ENCODE data around the gene IFITM10.

Gene IFITM10

GRCh38 chr11:1750481-1750839 is at the start of gene IFITM10:
TSS of gene IFITM10 (minus strand) at chr11:1750595. CDS start at chr11:1750442, 153 bp downstream.
- FAIRE-seq = no peak

DNA sequence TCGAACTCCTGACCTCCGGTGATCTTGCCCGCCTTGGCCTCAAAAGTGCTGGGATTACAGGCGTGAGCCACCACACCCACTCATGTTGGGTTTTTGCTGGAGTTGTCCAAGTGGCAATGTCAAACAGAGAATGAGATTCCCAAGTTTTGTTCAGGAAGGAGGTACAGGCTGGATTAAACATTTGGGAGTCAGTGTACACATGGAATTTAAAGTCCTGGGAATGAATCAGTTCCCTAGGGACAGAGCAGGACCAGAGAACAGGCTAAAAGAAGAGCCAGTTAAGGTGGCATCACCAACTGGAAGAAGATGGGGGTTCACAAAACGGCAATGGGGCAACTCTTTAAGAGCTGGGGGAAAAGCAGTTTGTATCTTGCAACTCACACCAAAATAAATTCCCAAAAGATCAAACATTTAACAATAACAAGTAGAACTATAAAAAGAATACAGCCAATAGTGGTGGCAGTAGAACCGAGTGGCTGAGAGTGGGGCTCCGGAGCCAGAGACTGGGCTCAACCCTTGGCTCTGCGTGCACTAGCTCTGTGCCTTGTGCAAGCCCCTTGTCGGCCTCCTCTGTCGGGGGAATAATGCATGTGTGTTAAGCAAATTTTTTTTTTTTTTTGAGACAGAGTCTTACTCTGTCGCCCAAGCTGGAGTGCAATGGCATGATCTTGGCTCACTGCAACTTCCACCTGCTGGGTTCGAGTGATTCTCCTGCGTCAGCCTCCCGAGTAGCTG is 47.2 kb upstream of the IFITM10 start:
- FAIRE-seq = no peak

GRCh38 chr11:1796413-1797011 is 46.1 kb upstream of the IFITM10 start:
- no peak for FAIRE-seq

GRCh38 chr11:1793081-1793480 is 42.7 kb upstream of the IFITM10 start:
- FAIRE-seq = no peak

DNA sequence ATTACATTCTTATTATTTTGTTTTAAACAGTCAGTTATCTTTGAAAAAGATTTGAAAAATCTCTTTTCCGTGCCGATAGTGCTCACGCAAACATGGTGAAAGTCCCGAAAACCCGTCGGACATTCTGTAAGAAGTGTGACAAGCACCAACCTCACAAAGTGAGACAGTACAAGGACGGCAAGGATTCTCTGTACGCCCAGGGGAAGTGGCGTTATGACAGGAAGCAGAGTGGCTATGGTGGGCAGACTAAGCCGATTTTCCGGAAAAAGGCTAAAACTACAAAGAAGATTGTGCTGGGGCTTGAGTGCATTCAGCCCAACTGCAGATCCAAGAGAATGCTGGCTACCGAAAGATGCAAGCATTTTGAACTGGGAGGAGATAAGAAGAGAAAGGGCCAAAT is 42.1 kb upstream of the IFITM10 start:
- no peak for FAIRE-seq

DNA sequence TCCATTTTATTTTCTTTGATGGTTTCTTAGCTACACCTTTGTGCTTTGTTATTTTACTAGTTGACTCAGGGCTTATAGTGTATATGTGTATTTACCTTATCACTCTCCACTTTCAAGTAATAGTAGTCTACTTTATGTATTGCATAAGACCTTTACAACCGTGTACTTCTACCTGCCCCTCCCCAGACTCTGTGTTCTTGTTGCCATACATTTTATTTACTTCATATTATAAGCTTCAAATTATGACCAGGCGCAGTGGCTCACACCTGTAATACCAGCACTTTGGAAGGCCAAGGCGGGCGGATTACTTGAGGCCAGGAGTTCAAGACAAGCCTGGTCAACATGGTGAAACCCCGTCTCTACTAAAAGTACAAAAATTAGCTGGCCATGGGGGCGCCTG is 41.5 kb upstream of the IFITM10 start:
- peak; percentile 70 for FAIRE-seq

- no peak for FAIRE-seq
Measured at GRCh38 chr11:1786466-1786865, 36.1 kb upstream of the IFITM10 start.

DNA sequence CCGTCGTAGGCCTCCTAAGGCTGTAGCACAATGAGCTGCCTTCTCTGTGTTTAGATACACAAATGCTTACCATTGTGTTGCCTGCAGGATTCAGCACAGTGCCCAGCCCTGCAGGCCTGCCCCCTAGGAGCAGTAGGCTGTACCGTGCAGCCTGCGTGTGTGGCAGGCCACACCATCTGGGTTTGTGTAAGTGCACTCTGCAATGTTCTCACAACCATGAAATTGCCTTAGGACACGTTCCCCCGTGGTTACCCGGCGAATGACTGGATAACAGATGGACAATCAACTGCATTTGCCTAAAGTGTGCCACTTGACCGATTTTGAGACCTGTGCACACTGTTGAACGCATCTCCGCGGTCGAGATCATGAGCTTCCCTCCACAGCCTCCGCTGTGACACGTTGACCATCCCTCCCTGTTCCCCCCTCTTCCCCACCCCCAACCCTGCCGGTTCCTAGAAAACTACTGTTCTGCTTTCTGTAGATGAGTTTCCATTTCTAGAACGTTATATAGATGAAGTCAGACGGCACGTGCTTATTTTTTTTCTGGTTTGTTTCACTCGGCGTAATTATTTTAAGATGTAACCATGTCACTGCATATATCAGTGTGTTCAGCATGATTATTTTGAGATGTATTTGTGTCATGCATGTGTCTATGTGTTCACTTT is 35.5 kb upstream of the IFITM10 start:
- no peak for FAIRE-seq

GRCh38 chr11:1784761-1785650 is 34.6 kb upstream of the IFITM10 start:
- no peak for FAIRE-seq

DNA sequence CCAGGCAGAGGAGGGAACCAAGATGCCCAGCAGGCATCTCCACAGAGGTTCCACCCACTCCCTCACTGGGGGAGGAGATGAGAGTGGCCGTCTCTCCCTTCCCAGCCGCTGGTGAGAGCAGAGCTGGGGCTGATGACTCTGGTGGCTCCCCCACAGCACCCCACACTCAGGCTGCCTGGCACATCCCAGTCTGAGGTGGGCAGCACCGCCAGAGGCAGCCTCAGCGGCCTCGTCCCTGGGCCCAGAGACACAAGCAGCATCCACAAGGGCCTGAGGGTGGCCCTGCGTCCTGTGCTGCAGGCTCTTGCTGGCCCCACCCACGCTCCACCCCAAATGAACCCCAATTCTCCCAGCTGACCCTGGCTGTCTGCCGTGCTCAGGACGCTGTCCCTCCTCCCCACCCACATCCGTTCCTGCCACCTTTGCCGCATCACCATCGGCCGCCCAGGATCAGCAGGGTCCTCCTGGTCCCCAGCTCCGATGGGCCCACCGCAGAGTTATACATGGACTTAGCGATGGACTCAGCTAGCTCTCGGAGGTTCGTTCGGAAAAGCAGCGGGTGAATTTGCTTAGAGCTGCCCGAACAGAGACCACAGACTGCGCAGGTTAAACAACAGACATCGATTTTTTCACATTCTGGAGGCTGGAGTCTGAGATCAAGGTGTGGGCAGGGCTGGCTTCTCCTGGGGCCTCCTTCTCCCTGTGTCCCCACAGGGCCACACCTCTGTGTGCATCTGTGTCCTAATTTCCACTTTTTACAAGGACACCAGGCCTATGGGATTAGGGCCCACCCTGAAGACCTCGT is 33.5 kb upstream of the IFITM10 start:
- FAIRE-seq = no peak

GRCh38 chr11:1782831-1783724 is 32.7 kb upstream of the IFITM10 start:
- FAIRE-seq = no peak

- FAIRE-seq = no peak
Measured at GRCh38 chr11:1782031-1782590, 31.7 kb upstream of the IFITM10 start.

DNA sequence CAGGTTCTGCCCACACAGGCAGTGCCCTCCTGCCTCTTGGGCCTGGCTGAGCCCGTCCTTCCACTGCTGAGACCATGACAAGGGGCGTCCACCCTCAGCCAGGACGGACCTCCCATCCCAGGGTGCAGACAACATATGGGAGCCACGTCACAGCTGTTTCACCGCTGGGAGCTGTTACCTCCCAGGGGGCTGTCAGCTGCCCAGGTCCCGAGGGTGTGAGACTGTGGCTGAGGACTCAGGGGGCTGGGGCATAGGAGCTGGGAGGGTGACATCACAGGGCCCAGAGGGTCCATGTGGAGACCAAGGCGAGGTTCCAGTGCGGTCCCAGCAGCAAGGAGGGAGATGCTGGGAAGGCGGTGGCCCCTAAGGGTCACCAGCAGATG is 31.2 kb upstream of the IFITM10 start:
- FAIRE-seq = no peak

GRCh38 chr11:1780700-1781592 is 30.6 kb upstream of the IFITM10 start:
- no peak for FAIRE-seq

- no peak for FAIRE-seq
Measured at GRCh38 chr11:1779806-1780699, 29.7 kb upstream of the IFITM10 start.

DNA sequence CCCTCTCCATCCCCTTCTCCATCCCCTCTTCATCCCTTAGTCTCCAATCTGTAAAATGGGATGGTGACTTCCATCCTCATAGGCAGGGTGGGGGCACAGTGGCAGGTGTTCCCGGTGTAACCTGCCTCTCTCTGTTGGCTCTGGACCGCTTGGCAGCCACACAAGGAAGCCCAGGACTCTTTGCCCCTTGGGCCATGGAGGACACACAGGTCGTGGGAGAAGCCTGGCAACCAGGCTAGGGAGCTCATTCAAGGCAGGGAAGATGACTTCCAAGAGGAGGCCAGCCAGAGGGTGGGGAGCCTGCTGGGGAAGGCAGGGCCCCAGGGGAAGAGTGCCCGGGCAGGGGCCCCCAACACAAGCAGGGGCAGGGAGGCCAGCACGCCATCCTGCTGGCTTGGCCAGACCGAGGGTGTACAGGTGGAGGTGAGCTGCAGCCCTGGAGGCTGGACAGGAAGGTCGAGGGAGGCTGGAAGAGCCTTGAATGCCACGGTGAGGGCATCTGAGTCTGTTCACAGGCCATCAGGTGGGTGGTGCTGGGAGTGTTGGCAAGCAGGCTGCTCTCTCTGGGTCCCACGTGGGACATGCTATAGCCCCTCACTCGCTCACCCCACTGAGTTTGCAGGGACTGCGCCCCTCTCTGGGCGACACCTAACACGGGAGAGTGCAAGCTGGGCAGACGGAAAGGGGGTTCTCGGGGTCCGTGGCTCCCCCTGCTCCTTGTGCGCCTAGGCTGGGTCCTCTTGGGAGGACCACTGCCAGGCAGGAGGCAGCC is 28.8 kb upstream of the IFITM10 start:
- no peak for FAIRE-seq

GRCh38 chr11:1778141-1778911 is 27.9 kb upstream of the IFITM10 start:
- FAIRE-seq = no peak
